LoVo (cell line): ENCODE measurements around the gene TAS2R50.
A peak's percentile ranks its signal among the peaks of the same experiment; 100 is the strongest.
"Not testable (repeated sequence)": the region's sequence is repeated elsewhere in the genome, so short reads cannot be mapped to it uniquely, and the experiment has no call there.

ENCODE experiments used
- DNase-seq: peaks from one replicate; pipeline ENCODE4 v3.0.0-alpha.2; 2016; ENCODE audit warnings: low spot score

The TAS2R50 gene, protein sequence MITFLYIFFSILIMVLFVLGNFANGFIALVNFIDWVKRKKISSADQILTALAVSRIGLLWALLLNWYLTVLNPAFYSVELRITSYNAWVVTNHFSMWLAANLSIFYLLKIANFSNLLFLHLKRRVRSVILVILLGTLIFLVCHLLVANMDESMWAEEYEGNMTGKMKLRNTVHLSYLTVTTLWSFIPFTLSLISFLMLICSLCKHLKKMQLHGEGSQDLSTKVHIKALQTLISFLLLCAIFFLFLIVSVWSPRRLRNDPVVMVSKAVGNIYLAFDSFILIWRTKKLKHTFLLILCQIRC

DNA sequence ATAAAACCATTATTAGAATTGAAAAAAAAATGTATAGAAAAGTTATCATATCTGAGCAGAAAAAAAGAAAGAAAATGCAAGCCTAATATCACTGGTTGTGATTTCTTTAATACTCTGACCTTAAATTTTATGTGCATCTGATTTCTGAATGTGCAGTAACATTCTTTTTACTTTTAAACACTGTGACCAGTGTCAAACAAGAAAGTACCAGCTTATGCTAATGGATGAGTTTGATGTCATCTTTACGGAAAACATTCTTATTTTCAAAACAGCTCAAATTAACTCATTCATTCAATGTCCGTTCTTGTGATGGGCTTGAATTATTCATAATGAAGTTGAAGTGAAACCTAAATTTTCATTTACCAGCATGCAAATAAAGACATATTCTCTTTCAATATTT is at the start of gene TAS2R50:
Gene TAS2R50 (minus strand): TSS at position 101 of the 400 bp plus-strand sequence. CDS start 52 bp downstream, at position 49.
- DNase-seq: no peak

DNA sequence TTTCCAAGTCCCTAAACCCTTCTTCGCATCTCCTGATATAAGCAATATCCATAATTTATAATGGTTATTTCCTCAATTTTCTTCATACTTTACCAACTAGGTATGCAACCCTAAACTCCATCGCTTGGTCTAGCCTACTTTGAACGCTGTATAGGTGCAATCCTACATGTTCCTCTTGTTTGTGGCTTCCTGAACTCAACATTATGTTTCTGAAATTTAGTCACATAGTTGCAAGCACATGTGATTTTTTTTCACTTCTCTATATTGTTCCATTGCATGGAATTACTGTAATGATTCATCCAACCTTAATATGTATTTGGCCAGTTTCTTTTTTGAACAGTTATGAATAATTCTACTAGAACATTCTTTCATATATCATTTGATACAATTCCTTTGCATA is 47.2 kb upstream of the TAS2R50 start:
- not testable (repeated sequence) for DNase-seq

- DNase-seq: no peak
These were observed 44.6 kb upstream of the TAS2R50 start, which contains the start of gene TAS2R31 for GRCh38 chr12:11031307-11031706. Gene TAS2R31 (minus strand): TSS chr12:11031407. CDS start chr12:11031335, 72 bp downstream.

GRCh38 chr12:11026118-11026517 is 39.4 kb upstream of the TAS2R50 start:
- DNase-seq: no peak

- no peak for DNase-seq
These were observed 36.7 kb upstream of the TAS2R50 start for GRCh38 chr12:11023387-11023786.

- no peak for DNase-seq
These were observed 35.8 kb upstream of the TAS2R50 start, which contains the start of gene TAS2R19 for GRCh38 chr12:11022520-11022919. Gene TAS2R19 (minus strand): TSS chr12:11022620. CDS start chr12:11022571, 49 bp downstream.

GRCh38 chr12:11016937-11017336 is 30.2 kb upstream of the TAS2R50 start:
- DNase-seq: no peak

DNA sequence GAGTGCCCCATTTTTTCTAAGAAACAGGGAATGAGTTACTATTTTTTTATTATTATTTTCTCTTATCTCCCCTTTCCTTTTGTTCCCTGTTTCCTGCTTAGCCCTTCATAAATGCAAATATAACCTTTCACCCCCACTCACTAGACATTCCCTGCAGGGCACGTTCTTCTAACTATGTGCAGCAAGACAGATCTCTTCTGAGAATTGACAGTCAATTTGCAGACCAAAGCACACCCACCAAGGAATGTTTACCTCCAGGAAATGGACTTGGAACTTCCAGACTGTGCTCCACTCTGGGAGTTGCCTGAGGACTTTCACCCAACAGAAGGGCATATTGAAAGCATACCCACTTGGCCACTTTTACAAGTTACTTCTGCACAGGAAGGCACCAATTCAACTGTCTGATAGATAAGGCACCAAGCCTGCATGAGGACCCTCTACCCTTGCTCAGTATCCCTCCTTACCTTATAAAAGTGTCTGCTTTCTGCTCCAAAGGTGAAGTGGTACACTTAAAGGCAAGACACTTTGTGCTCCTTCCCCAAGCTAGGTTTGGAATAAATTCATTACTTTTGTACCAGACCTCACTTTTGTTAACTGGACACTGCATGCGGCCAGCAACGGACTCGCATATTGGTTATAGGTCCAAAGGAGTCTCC is 29.2 kb upstream of the TAS2R50 start:
- DNase-seq: peak; percentile 67

DNA sequence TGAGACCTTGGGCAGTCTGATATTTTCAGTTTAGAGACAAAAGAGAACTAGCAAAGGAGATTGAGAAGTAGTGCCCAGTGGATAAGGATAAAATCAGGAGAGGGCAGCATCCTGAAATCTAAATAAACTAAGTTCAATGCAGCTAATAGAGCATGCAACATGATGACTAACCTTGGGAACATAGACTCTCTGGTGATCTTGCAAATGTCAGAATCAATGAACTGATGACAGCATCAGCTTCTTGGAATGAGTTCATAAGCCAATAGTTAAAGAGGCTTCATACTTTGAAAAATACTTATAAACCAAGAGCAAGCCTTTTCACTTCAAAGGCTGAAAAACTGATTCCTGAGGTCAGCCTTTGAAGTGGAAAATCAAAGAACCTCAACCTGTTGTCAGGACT is 27.5 kb upstream of the TAS2R50 start:
- no peak for DNase-seq

GRCh38 chr12:11007608-11008007 is 20.9 kb upstream of the TAS2R50 start:
- no peak for DNase-seq

DNA sequence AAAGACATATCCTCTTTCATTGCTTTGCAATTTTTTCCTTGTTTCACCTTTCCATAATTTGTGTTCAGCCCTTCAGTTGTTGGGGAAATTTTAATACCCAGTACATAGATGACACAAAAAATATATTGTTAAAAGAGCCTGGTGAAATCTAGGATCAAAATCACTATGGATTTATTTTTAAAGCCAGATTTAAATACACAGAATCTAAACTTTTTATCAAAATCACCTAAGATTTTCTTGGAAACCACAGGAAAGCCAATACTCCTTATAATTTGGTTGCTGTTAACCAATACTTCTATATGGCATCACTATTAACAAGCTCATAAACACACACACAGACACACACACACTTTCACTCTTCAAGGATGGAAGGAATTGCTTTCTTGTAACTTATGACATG is 11.5 kb upstream of the TAS2R50 start, which contains the start of gene TAS2R20:
Gene TAS2R20 (minus strand): TSS at position 101 of the 400 bp plus-strand sequence. CDS start 429 bp downstream, outside the sequence.
- DNase-seq: no peak

DNA sequence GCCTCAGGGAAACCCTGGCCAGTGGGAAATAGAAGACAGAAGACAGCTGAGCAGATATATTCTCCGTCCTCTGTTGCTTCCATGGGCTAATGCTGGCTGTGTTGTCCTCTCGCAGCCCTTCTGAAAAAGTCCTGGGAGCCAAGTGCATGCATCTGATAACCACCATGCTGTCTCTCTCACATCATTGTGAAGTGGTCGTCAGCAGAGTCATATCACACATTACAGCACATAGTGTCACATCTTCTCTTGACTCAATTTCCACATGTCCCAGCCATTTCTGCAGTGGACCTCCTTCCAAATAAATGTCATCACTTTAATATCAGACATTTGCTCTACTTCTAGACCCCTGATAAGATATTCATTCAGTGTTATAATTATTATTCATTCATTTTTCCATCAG is 7.6 kb upstream of the TAS2R50 start:
- no peak for DNase-seq

DNA sequence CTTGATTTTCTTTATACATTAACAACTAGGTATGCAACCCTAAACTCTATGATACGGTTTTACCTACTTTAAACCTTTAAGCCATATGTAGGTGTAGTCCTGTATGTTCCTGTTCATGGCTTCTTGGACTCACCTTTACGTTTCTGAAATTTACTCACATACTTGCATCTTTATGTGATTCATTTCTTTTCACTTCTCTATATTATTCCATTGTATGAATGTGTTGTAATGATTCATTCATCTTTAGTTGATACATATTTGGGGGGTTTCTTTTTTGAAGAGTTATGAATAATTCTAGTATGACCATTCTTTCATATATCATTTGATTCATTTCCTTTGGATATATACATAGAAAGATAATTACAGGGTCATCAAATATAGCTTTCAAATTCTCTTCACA is 2.4 kb upstream of the TAS2R50 start:
- DNase-seq: no peak

DNA sequence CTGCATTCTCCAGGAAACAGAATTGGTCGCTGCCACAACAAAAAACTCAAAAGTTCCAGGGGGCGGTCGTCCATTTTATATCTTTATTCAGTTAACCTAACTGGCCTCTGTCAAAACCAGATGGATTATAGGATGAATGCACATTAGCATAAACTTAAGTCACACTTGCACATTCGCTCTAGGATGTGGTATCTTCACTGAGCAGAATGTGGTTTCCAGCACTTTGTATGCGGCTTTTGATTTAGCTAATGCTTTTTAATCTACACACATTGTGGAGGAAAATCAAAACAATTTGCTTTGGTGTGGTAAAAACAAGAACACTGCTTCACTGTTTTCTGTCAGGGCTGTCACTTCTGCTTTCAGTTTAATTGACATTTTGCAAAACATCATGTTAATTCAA is 4.5 kb downstream of the TAS2R50 start:
- no peak for DNase-seq

GRCh38 chr12:10974965-10975364 is 11.7 kb downstream of the TAS2R50 start:
- no peak for DNase-seq

DNA sequence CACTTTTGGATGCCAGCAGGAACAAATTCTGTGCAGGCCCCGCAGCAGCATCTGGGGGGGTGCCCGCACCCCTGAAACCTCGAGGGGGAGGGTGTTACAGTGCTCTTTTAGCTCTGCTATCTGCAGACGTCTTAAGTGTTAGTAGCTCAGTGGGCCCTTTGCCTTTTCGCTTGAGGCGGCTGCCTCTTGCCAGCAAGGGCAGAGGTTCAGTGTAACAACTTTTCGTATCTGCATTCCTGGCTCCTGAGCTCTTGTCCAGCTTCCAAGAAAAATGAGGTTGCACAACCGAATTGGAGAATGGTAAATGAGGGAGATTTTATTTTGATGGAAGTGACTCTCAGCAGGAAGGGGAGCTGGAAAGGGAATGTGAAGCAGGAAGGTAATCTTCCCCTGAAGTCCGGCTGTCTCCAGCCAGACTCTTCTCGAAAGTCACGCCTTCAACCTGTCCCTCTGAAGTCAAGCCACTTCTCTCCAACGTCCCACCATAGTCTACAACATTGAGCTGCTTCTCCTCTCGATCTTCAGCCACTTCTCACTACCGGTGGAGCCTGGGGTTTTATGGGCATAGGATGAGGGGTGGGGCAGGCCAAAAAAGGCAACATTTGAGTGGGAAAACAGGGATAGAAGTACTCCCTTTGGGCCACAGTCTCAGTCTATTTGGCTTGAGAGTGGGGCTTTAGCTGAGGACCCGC is 17.8 kb downstream of the TAS2R50 start:
- no peak for DNase-seq

- no peak for DNase-seq
These were observed 19.3 kb downstream of the TAS2R50 start for GRCh38 chr12:10967409-10967808.

DNA sequence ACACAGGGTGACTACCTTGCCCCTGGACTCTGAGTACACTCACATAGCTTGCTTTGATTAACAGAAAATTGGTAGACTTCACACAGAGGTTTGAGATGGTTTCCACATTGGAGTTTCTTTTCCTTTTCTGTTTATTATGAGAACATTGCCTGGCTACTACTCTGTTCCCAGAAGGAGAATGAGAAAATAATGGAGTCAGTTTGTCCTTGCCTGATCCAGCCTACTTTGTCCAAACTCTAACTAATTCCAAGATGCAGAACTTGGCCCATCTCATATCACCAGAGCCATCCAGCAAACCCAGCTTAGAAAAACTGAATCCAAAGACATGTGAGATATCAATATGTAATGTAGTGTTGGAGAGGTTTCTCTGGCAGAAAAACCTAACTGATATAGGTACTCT is 20.4 kb downstream of the TAS2R50 start:
- DNase-seq: no peak

- no peak for DNase-seq
These were observed 21.2 kb downstream of the TAS2R50 start for GRCh38 chr12:10965476-10965875.

GRCh38 chr12:10960211-10960610 is 26.5 kb downstream of the TAS2R50 start:
- DNase-seq: no peak

DNA sequence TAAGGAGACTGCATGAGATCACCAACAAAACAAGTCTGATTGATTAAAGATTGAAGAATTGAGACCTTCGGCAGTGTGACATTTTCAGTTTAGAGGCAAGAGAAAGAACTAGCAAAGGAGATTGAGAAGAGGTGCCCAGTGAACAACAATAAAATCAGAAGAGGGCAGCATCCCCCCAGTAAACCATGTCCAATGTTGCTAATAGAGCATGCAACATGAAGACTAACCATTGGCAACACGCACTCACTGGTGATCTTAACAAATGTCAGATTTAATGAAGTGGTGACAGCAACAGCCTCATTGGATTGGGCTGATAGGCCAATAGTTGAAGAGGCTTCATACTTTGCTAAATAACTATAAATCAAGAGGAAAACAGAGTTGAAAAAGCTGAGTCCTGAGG is 26.9 kb downstream of the TAS2R50 start:
- no peak for DNase-seq

DNA sequence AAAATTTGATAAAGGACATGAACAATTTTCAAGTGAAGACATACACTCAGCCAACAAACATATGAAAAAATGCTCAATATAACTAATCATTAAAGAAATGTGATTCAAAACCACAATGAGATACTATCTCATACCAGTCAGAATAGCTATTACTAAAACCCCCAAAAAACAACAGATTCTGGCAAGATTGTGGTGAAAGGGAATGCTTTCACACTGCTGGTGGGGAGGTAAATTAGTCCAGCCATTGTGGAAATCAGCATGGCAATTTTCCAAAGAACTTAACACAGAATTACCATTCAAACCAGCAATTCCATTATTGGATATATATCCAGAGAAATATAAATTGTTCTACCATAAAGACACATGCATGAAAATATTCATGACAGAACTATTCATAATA is 29.0 kb downstream of the TAS2R50 start:
- DNase-seq: no peak

DNA sequence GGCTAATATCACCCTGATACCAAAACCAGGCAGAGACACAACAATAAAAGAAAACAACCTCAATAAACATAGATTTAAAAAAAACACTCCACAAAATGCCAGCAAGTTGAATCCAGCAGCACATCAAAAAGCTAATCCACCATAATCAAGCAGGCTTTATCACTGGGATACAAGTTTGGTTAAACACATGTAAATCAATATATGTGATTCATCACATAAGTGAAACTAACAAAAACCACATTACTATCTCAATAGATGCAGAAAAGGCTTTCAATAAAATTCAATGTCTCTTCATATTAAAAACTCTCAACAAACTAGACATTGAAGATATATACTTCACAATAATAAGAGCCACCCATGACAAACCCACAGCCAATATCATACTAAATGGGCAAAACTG is 30.6 kb downstream of the TAS2R50 start:
- DNase-seq: no peak
